ENCODE measurements around the gene SEMA3F. TPM values are rescaled to one million over a fixed set of nuclear protein-coding genes. Genes with fewer than 3 reads are reported as not detected.

SEMA3F gene
- total RNA-seq, 1 donor from 2014 or later: 23.3 TPM

- no peak for DNase-seq
These were observed 767 bp downstream of the SEMA3F start for GRCh38 chr3:50155891-50156290.

- DNase-seq: no peak
These were observed 1.7 kb downstream of the SEMA3F start for GRCh38 chr3:50156549-50157493.

GRCh38 chr3:50157827-50158529 is 2.9 kb downstream of the SEMA3F start:
- DNase-seq: no peak

- DNase-seq: no peak
These were observed 3.5 kb downstream of the SEMA3F start for GRCh38 chr3:50158530-50159146.

GRCh38 chr3:50160561-50160983 is 5.4 kb downstream of the SEMA3F start:
- no peak for DNase-seq

GRCh38 chr3:50161320-50161719 is 6.2 kb downstream of the SEMA3F start:
- DNase-seq: no peak

GRCh38 chr3:50162034-50162883 is 7.1 kb downstream of the SEMA3F start:
- DNase-seq: no peak

- peak; percentile 70 for DNase-seq
These were observed 8.7 kb downstream of the SEMA3F start for GRCh38 chr3:50163572-50164455.

- DNase-seq: no peak
These were observed 9.4 kb downstream of the SEMA3F start for GRCh38 chr3:50164481-50164880.

- peak; percentile 93 for DNase-seq
These were observed 10.1 kb downstream of the SEMA3F start for GRCh38 chr3:50164984-50165909.

GRCh38 chr3:50165910-50166538 is 10.9 kb downstream of the SEMA3F start:
- no peak for DNase-seq

GRCh38 chr3:50166620-50167019 is 11.5 kb downstream of the SEMA3F start:
- no peak for DNase-seq

- no peak for DNase-seq
These were observed 12.1 kb downstream of the SEMA3F start for GRCh38 chr3:50167069-50167840.

GRCh38 chr3:50167841-50168209 is 12.7 kb downstream of the SEMA3F start:
- DNase-seq: no peak

- no peak for DNase-seq
These were observed 13.3 kb downstream of the SEMA3F start for GRCh38 chr3:50168388-50168787.

GRCh38 chr3:50168791-50169190 is 13.7 kb downstream of the SEMA3F start:
- DNase-seq: no peak

- DNase-seq: no peak
These were observed 14.2 kb downstream of the SEMA3F start for GRCh38 chr3:50169232-50169832.

- no peak for DNase-seq
These were observed 14.7 kb downstream of the SEMA3F start for GRCh38 chr3:50169858-50170257.
